Measurements from ENCODE around the gene PTGR3.

DNA sequence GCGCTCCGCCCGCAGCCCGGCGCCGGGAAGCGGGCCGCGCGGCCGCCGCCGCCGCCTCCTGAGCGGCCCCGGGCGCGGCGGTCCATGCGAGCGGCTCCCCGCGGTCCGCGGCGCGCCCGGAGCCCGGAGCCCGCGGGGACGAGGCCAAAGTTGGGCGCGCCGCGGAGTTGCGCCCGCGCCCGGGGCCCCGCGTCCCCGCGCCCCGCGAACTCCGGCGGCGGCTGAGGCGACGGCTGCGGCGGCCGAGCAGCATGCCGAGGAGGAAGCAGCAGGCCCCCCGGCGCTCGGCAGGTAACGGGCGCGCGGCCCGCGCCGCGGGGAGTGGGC is 2.6 kb upstream of the PTGR3 start:
- TF ChIP-seq, protein P1, sequence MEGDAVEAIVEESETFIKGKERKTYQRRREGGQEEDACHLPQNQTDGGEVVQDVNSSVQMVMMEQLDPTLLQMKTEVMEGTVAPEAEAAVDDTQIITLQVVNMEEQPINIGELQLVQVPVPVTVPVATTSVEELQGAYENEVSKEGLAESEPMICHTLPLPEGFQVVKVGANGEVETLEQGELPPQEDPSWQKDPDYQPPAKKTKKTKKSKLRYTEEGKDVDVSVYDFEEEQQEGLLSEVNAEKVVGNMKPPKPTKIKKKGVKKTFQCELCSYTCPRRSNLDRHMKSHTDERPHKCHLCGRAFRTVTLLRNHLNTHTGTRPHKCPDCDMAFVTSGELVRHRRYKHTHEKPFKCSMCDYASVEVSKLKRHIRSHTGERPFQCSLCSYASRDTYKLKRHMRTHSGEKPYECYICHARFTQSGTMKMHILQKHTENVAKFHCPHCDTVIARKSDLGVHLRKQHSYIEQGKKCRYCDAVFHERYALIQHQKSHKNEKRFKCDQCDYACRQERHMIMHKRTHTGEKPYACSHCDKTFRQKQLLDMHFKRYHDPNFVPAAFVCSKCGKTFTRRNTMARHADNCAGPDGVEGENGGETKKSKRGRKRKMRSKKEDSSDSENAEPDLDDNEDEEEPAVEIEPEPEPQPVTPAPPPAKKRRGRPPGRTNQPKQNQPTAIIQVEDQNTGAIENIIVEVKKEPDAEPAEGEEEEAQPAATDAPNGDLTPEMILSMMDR (IDR thresholded peaks at IDR 0.05), result no peak
- no peak for TF ChIP-seq POLR2A (IDR thresholded peaks at IDR 0.05)
- no peak for TF ChIP-seq EP300 (IDR thresholded peaks at IDR 0.05)
- TF ChIP-seq POLR2AphosphoS5 (IDR thresholded peaks at IDR 0.05), result no peak
